ENCODE results near the gene PROSER2. TPM values are rescaled to one million over a fixed set of nuclear protein-coding genes. Genes with fewer than 3 reads are reported as not detected.

PROSER2 gene, protein sequence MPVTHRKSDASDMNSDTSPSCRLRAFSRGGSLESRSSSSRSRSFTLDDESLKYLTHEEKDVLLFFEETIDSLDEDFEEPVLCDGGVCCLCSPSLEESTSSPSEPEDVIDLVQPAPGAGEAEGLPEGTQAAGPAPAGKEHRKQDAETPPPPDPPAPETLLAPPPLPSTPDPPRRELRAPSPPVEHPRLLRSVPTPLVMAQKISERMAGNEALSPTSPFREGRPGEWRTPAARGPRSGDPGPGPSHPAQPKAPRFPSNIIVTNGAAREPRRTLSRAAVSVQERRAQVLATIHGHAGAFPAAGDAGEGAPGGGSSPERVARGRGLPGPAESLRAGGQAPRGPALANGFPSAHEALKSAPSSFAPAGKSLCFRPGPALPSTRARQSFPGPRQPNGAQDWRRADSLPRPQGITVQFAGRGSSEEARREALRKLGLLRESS
- total RNA-seq: 1 to 10 TPM; 6.5 to 8.0 TPM
- 1 to 10 TPM; 1.4 to 2.2 TPM for polyA plus RNA-seq
- long read RNA-seq, donor 1, partial matches to known transcripts: 0 of 3 reads
- long read RNA-seq, donor 1, other reads (novel, unspliced or antisense): 2 of 3 reads
- long read RNA-seq, donor 2, partial matches to known transcripts: 0 of 5 reads
- long read RNA-seq, donor 2, other reads (novel, unspliced or antisense): 0 of 5 reads

DNA sequence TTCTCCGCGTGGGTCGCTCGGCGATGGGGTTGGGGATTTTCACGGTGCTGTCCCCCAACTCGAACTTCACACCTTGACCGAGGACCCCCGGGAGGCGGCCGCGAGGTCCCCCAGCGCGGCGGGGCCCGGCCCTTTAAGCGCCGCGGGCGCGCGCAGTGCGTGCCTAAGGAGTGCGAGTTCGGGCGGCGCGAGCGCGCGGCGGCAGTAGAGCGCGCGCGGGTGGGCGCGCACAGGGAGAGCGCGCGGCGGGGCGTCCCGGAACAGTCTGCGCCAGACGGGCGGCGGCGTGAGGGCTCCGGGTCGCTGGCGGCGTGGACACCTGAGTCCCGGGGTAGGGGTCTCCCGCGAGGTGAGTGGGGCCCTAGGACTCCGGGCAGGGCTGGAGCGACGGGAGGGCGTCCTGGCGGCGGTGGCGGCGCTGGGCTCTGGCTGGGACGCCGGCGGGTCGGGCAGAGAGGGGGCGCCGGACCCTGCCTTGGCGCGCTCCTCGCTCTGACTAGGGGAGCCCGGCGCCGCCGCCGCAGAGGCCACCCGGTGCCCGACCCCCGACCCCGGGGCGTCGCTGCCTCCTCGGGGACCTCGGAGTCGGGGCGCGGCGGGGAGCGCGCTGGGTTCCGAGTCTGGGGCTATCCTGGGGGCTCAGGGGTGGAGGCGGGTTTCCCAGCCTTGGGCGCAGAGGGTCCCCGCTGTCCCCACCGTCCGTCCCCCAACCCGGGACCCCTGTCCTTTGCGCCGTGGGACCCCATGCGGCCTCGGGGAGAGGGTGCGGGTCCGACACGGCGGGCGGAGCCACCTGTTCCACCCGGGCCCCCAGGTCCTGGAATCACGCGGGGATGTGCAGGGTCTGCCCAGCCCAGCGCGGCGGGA, at the start of gene PROSER2:
Gene PROSER2, plus strand, starts transcription at position 235 of the 867 bp plus-strand sequence. CDS start 28,722 bp downstream, outside the sequence.
- no peaks in the 10 kb centered on the region for H3K27me3 ChIP-seq (ENCODE audit: control insufficient read depth in 1 of 2, insufficient read depth in 2 of 2, low read length in 1 of 2)
- H3K27ac ChIP-seq (ENCODE audit: low read depth in 1 of 2, low read length in 2 of 2): no peak within 1 kb of the TSS
- H3K9me3 ChIP-seq (ENCODE audit: control insufficient read depth, low read length): no peaks in the 10 kb centered on the region
- 1% methylated on average over 97 to 114 of the region's 114 CpGs for WGBS, 2 donors
- H3K4me1 ChIP-seq (ENCODE audit: control insufficient read depth in 1 of 2, insufficient read depth in 2 of 2, low read length in 2 of 2): no peaks in the 10 kb centered on the region
- peak within 1 kb of the TSS; percentile 78 to 88 for H3K4me3 ChIP-seq (ENCODE audit: low read length in 2 of 2)
- H3K36me3 ChIP-seq (ENCODE audit: control insufficient read depth in 1 of 2, insufficient read depth in 2 of 2, low read length in 1 of 2): no peaks in the 10 kb centered on the region
- ATAC-seq (ENCODE audit: low FRiP score) (peak; percentile 91), DNase-seq (peak; percentile 61 to 90)
- intact Hi-C loops (cut with DNase I): no loop called here

DNA sequence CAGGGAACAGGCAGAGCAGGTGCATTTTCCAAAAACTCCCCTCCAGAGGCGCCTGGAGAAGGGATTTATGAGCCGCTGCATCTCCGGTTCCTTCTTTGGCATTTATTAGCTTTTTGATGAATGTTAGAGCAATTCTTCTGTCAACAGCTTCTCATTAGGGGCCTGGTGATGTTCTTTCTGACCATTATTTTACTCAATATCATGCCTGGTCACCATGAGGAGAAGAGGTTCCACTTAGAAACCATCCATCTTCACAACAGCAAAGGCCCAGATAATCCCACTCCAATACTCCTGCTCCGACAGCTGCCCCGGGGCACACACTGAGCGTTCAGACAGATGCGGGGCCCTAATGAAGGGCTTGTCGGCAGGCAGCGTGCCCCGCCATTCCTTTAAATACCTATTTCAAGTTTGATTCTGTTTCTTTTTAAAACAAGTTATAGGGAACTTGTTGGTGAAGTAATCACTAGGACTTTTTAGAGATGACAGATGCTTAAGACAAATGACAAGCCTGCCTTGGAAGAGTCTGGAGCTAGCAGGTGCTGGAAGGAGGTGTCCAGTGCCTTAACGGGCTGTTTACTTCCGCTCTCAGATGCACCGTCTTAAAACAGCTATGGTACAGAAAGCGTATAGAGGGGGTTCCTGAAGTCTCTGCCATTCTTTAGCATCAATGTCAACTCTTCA, 49.3 kb upstream of the PROSER2 start:
- intact Hi-C loops (cut with DNase I): no loop called here
- WGBS, 2 donors: 81 to 91% methylated on average over 14 of the region's 14 CpGs
- no peak for ATAC-seq (ENCODE audit: low FRiP score)
- no peaks in the 10 kb centered on the region for H3K4me1 ChIP-seq (ENCODE audit: control insufficient read depth in 1 of 2, insufficient read depth in 2 of 2, low read length in 2 of 2)
- no peaks in the 10 kb centered on the region for H3K9me3 ChIP-seq (ENCODE audit: control insufficient read depth, low read length)
- no peak overlapping the region for H3K27ac ChIP-seq (ENCODE audit: low read depth in 1 of 2, low read length in 2 of 2)
- H3K36me3 ChIP-seq (ENCODE audit: control insufficient read depth in 1 of 2, insufficient read depth in 2 of 2, low read length in 1 of 2): no peaks in the 10 kb centered on the region
- H3K4me3 ChIP-seq (ENCODE audit: low read length in 2 of 2): no peak overlapping the region
- no peaks in the 10 kb centered on the region for H3K27me3 ChIP-seq (ENCODE audit: control insufficient read depth in 1 of 2, insufficient read depth in 2 of 2, low read length in 1 of 2)
- DNase-seq: peak in 1 of 2 donors; percentile 67

DNA sequence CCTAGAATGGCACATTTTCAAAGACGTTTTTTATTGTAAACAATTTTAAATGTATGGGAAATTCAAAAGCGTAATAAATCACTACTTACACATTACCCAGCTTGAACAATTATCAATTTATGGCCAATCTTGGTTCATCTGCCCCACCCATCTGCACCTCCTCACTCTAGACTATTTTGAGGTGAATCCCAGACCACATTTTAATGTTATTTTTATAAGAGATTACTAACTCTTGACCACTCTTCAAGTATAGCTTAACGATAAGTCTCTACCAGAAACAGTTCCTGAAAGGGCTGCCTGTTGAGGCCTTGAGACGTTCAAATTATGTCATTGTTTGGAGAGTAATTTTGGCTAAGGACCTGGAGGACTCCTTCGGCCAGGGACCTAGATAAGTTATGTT, 47.7 kb upstream of the PROSER2 start:
- no peaks in the 10 kb centered on the region for H3K27me3 ChIP-seq (ENCODE audit: control insufficient read depth in 1 of 2, insufficient read depth in 2 of 2, low read length in 1 of 2)
- no peaks in the 10 kb centered on the region for H3K4me1 ChIP-seq (ENCODE audit: control insufficient read depth in 1 of 2, insufficient read depth in 2 of 2, low read length in 2 of 2)
- no peak overlapping the region for H3K27ac ChIP-seq (ENCODE audit: low read depth in 1 of 2, low read length in 2 of 2)
- H3K9me3 ChIP-seq (ENCODE audit: control insufficient read depth, low read length): no peaks in the 10 kb centered on the region
- DNase-seq (no peak), ATAC-seq (ENCODE audit: low FRiP score) (no peak)
- intact Hi-C loops (cut with DNase I): no loop called here
- H3K36me3 ChIP-seq (ENCODE audit: control insufficient read depth in 1 of 2, insufficient read depth in 2 of 2, low read length in 1 of 2): no peaks in the 10 kb centered on the region
- WGBS, 2 donors: 46 to 49% methylated on average over 5 of the region's 5 CpGs
- no peak overlapping the region for H3K4me3 ChIP-seq (ENCODE audit: low read length in 2 of 2)

DNA sequence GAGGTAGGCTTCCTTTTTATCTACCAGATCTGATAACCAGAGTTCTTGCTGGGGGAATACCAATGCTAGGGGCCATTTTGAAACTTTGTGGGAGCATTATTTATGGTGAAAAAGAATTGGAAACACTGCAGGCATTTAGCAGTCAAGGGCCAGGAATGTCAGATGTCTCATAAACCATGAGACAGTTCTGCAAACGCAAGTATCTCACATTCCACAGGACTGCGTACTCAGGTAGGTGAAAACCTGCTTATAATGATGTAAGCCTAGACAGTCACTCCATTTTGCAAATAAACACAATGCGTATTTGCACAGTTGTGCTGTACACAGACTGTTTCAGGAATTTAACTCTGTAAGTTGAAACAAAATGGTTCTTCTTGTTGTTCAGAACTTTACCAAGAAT, 47.1 kb upstream of the PROSER2 start:
- Histone ChIP-seq H3K9me3 (ENCODE audit: control insufficient read depth, low read length) (no peaks in the 10 kb centered on the region), H3K4me3 (ENCODE audit: low read length in 2 of 2) (no peak overlapping the region), H3K4me1 (ENCODE audit: control insufficient read depth in 1 of 2, insufficient read depth in 2 of 2, low read length in 2 of 2) (no peaks in the 10 kb centered on the region), H3K27me3 (ENCODE audit: control insufficient read depth in 1 of 2, insufficient read depth in 2 of 2, low read length in 1 of 2) (no peaks in the 10 kb centered on the region), H3K27ac (ENCODE audit: low read depth in 1 of 2, low read length in 2 of 2) (no peak overlapping the region), H3K36me3 (ENCODE audit: control insufficient read depth in 1 of 2, insufficient read depth in 2 of 2, low read length in 1 of 2) (no peaks in the 10 kb centered on the region)
- 88 to 95% methylated on average over 3 of the region's 3 CpGs for WGBS, 2 donors
- ATAC-seq (ENCODE audit: low FRiP score) (no peak), DNase-seq (no peak)
- intact Hi-C loops (cut with DNase I): no loop called here

DNA sequence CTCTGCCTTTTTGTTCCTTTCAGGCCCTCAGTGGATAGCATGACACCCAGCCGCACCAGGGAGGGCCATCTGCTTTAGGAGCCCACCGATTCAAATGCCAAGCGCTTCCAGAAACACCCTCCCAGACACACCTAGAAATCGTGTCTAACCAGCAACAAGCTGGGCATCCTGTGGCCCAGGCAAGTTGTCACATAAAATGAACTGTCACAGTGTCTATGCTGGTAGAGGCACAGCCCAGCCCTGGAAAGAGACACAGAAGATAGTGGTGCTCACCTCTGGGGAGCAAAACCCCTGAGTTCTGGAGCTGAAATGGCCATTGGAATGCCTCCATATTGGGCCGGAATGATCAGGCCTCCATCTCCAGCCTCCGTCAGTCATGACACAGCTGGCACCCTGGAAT, 42.0 kb upstream of the PROSER2 start:
- WGBS, 2 donors: 75 to 90% methylated on average over 6 of the region's 6 CpGs
- H3K27me3 ChIP-seq (ENCODE audit: control insufficient read depth in 1 of 2, insufficient read depth in 2 of 2, low read length in 1 of 2): no peaks in the 10 kb centered on the region
- no peaks in the 10 kb centered on the region for H3K9me3 ChIP-seq (ENCODE audit: control insufficient read depth, low read length)
- intact Hi-C loops (cut with DNase I): loop anchor here in 1 of 2 donors (10.0 kb wide), 1 partner anchor 204 kb away; no protein-coding TSS in a partner anchor
- no peak overlapping the region for H3K27ac ChIP-seq (ENCODE audit: low read depth in 1 of 2, low read length in 2 of 2)
- no peaks in the 10 kb centered on the region for H3K4me1 ChIP-seq (ENCODE audit: control insufficient read depth in 1 of 2, insufficient read depth in 2 of 2, low read length in 2 of 2)
- DNase-seq (peak in 1 of 2 donors; percentile 55), ATAC-seq (ENCODE audit: low FRiP score) (no peak)
- H3K4me3 ChIP-seq (ENCODE audit: low read length in 2 of 2): no peak overlapping the region
- H3K36me3 ChIP-seq (ENCODE audit: control insufficient read depth in 1 of 2, insufficient read depth in 2 of 2, low read length in 1 of 2): no peaks in the 10 kb centered on the region

DNA sequence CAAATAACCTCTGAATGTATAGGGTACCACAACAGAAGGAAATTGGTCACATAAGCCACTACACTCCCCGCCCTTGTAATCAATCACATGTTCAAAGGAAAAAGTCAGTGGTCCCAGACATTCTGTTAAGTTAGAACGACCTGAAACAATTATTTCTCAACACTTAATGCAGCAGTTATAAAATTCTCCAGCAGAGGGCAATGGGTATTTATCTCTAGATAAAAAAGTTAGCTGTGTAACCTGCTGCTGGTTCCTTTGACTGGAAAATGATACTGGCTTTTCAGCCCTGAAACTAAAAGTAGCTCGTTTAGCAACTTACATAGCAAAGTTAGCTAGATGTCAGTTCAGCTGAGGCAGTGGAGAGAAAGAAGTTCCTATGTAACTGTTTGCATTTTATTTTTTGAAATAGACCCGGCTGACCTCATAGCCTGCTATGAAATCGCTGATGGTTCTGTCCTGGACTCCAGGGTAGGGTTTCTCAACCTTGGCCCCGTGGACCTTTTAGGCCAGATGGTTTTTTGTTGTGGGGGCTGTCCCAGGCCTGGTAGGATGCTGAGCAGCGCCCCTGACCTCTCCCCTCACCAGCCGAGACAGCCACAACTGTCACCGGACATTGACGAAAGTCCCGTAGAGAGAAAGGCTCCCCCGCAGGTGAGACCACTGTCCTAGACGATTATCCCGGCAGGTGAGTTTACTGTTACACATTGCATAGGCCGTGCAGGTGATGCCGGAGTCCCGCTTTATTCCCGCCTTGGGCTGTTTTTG, 40.2 kb upstream of the PROSER2 start:
- H3K4me1 ChIP-seq (ENCODE audit: control insufficient read depth in 1 of 2, insufficient read depth in 2 of 2, low read length in 2 of 2): no peaks in the 10 kb centered on the region
- H3K9me3 ChIP-seq (ENCODE audit: control insufficient read depth, low read length): no peaks in the 10 kb centered on the region
- no peaks in the 10 kb centered on the region for H3K27me3 ChIP-seq (ENCODE audit: control insufficient read depth in 1 of 2, insufficient read depth in 2 of 2, low read length in 1 of 2)
- no peak for ATAC-seq (ENCODE audit: low FRiP score)
- no peak overlapping the region for H3K27ac ChIP-seq (ENCODE audit: low read depth in 1 of 2, low read length in 2 of 2)
- intact Hi-C loops (cut with DNase I): loop anchor here in 1 of 2 donors (10.0 kb wide), 1 partner anchor 202 kb away; no protein-coding TSS in a partner anchor
- peak in 1 of 2 donors; percentile 57 for DNase-seq
- no peak overlapping the region for H3K4me3 ChIP-seq (ENCODE audit: low read length in 2 of 2)
- 71 to 72% methylated on average over 18 of the region's 18 CpGs for WGBS, 2 donors
- no peaks in the 10 kb centered on the region for H3K36me3 ChIP-seq (ENCODE audit: control insufficient read depth in 1 of 2, insufficient read depth in 2 of 2, low read length in 1 of 2)

DNA sequence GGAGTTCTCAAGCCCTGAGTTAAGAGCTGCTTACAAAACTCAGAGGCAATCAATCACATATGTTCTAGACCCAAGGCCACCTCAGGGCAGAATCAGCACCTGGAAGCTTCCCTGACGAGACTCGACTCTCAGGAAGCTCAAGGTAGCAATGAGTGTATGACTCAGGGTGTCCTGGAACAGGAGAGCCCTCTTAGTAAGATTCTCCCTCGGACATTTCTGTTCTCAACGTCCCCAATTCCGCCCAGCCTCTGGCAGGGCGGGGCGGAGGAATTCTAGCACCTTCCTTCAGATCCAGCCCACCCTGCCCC, 39.6 kb upstream of the PROSER2 start:
- no peak overlapping the region for H3K4me3 ChIP-seq (ENCODE audit: low read length in 2 of 2)
- H3K27ac ChIP-seq (ENCODE audit: low read depth in 1 of 2, low read length in 2 of 2): no peak overlapping the region
- DNase-seq (peak in 1 of 2 donors; percentile 31), ATAC-seq (ENCODE audit: low FRiP score) (no peak)
- intact Hi-C loops (cut with DNase I): loop anchor here in 1 of 2 donors (10.0 kb wide), 1 partner anchor 201 kb away; no protein-coding TSS in a partner anchor
- no peaks in the 10 kb centered on the region for H3K27me3 ChIP-seq (ENCODE audit: control insufficient read depth in 1 of 2, insufficient read depth in 2 of 2, low read length in 1 of 2)
- H3K4me1 ChIP-seq (ENCODE audit: control insufficient read depth in 1 of 2, insufficient read depth in 2 of 2, low read length in 2 of 2): no peaks in the 10 kb centered on the region
- no peaks in the 10 kb centered on the region for H3K9me3 ChIP-seq (ENCODE audit: control insufficient read depth, low read length)
- WGBS, 2 donors: 81 to 86% methylated on average over 7 of the region's 7 CpGs
- H3K36me3 ChIP-seq (ENCODE audit: control insufficient read depth in 1 of 2, insufficient read depth in 2 of 2, low read length in 1 of 2): no peaks in the 10 kb centered on the region
